Measurements from ENCODE around the gene VBP1. TPM values are rescaled to one million over a fixed set of nuclear protein-coding genes. Genes with fewer than 3 reads are reported as not detected.
"Not testable (repeated sequence)": the region's sequence is repeated elsewhere in the genome, so short reads cannot be mapped to it uniquely, and the experiment has no call there.

VBP1 gene
- total RNA-seq, 1 donor from 2014 or later: 56.2 TPM

GRCh38 chrX:155266439-155266838 lies 50.2 kb downstream of the VBP1 start:
- Histone ChIP-seq H3K27me3 (ENCODE audit: control insufficient read depth, insufficient read depth, low read length) (peaks cover 6% of the 10 kb centered on the region), H3K36me3 (ENCODE audit: control insufficient read depth, insufficient read depth, low read length) (no peaks in the 10 kb centered on the region), H3K4me3 (ENCODE audit: low read depth, low read length) (no peak overlapping the region)
- DNase-seq (ENCODE audit: low read depth): no peak
- TF ChIP-seq CTCF (IDR thresholded peaks at IDR 0.05; ENCODE audit: insufficient read depth, low read length, poor library complexity, severe bottlenecking): no peak

GRCh38 chrX:155267995-155268394 lies 51.7 kb downstream of the VBP1 start:
- not testable (repeated sequence) for H3K4me3 ChIP-seq (ENCODE audit: low read depth, low read length); DNase-seq (ENCODE audit: low read depth); H3K36me3 ChIP-seq (ENCODE audit: control insufficient read depth, insufficient read depth, low read length); H3K27me3 ChIP-seq (ENCODE audit: control insufficient read depth, insufficient read depth, low read length)

GRCh38 chrX:155270969-155271368 lies 54.7 kb downstream of the VBP1 start:
- DNase-seq (ENCODE audit: low read depth): no peak
- Histone ChIP-seq H3K36me3 (ENCODE audit: control insufficient read depth, insufficient read depth, low read length) (no peaks in the 10 kb centered on the region), H3K27me3 (ENCODE audit: control insufficient read depth, insufficient read depth, low read length) (no peaks in the 10 kb centered on the region), H3K4me3 (ENCODE audit: low read depth, low read length) (no peak overlapping the region)
- TF ChIP-seq CTCF (IDR thresholded peaks at IDR 0.05; ENCODE audit: insufficient read depth, low read length, poor library complexity, severe bottlenecking): no peak

DNA sequence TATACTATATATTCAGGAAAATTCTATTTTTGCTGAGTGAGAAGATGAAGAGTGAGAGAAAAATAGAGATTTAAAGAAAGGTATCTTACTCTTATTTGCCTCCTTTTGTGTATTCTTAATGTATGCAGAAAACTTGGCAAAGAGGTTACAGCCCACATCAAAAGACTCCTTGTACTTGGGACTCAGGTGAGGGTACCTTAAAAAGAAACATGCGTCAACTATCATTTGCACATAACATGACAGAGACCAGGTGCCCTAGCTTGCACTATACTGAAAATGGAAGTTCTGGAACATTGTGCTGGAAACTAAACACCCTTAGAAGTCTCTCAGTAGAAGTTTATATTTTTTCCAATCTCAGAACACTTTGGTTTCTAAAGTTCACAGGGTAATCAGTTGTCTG lies 63.6 kb downstream of the VBP1 start:
- no peak for TF ChIP-seq CTCF (IDR thresholded peaks at IDR 0.05; ENCODE audit: insufficient read depth, low read length, poor library complexity, severe bottlenecking)
- no peak overlapping the region for H3K4me3 ChIP-seq (ENCODE audit: low read depth, low read length)
- no peaks in the 10 kb centered on the region for H3K36me3 ChIP-seq (ENCODE audit: control insufficient read depth, insufficient read depth, low read length)
- no peaks in the 10 kb centered on the region for H3K27me3 ChIP-seq (ENCODE audit: control insufficient read depth, insufficient read depth, low read length)
- DNase-seq (ENCODE audit: low read depth): no peak

Other genes with a start within 250 kb of the VBP1 start
- 3.1 and 3.3 TPM in 2 replicates for gene F8, start 193.7 kb upstream of the VBP1 start, total RNA-seq
- gene FUNDC2, start 189.6 kb upstream of the VBP1 start, total RNA-seq: 29.9 and 43.7 TPM in 2 replicates
- gene CMC4, start 145.3 kb upstream of the VBP1 start, total RNA-seq: 10.5 and 12.2 TPM in 2 replicates
- 0.27 and 1.1 TPM in 2 replicates for gene MTCP1, start 145.3 kb upstream of the VBP1 start, total RNA-seq
- 10.8 and 11.8 TPM in 2 replicates for gene BRCC3, start 145.0 kb upstream of the VBP1 start, total RNA-seq
- 5.4 and 6.6 TPM in 2 replicates for gene RAB39B, start 48.0 kb downstream of the VBP1 start, total RNA-seq
- not detected in 2 replicates for gene CLIC2, start 118.2 kb downstream of the VBP1 start, total RNA-seq
- 1.0 TPM in 1 of 2 replicates, not detected in the other for gene F8A2, start 165.6 kb downstream of the VBP1 start, total RNA-seq
- 0.14 TPM in 1 of 2 replicates, not detected in the other for gene F8A3, start 242.2 kb downstream of the VBP1 start, total RNA-seq